ENCODE results near the gene ART4. TPM values are rescaled to one million over a fixed set of nuclear protein-coding genes. Genes with fewer than 3 reads are reported as not detected.

ART4 gene
- not detected in 2 replicates for total RNA-seq

- no peaks in the 10 kb centered on the region for H3K9me3 Mint-ChIP-seq
- H3K4me3 Mint-ChIP-seq: no peak within 1 kb of the TSS
- TF ChIP-seq CTCF (IDR thresholded peaks at IDR 0.05): no peak
- ATAC-seq (ENCODE audit: low read depth) (no peak), DNase-seq (no peak)
- ChIA-PET CTCF (interaction anchor here (1.0 to 7.0 kb wide), 2 partner anchors 152 to 426 kb away, joined by 3 to 139 read pairs; no protein-coding TSS in a partner anchor), POLR2A (interaction anchor here (1.6 kb wide), 1 partner anchor 152 kb away, joined by 3 read pairs; no protein-coding TSS in a partner anchor)
- no peaks in the 10 kb centered on the region for H3K36me3 Mint-ChIP-seq (ENCODE audit: low read depth)
- intact Hi-C loops (cut with micrococcal nuclease): loop anchor here (10.0 kb wide), 1 partner anchor 681 kb away; no protein-coding TSS in a partner anchor
- peaks cover 14% of the 10 kb centered on the region for H3K4me1 Mint-ChIP-seq
- H3K27me3 Mint-ChIP-seq: no peaks in the 10 kb centered on the region
- no peak within 1 kb of the TSS for H3K27ac Mint-ChIP-seq
Measured at GRCh38 chr12:14843425-14843887, at the start of gene ART4. Gene ART4 (minus strand): TSS chr12:14843526. CDS start chr12:14843113, 413 bp downstream.

GRCh38 chr12:14892726-14893505 lies 49.6 kb upstream of the ART4 start:
- intact Hi-C loops (cut with micrococcal nuclease): loop anchor here (2.0 kb wide), 1 partner anchor 48 kb away; no protein-coding TSS in a partner anchor
- ChIA-PET POLR2A (interaction anchor here (1.9 kb wide), 1 partner anchor 8 kb away, joined by 5 read pairs; no protein-coding TSS in a partner anchor), CTCF (interaction anchor here (0.8 to 1.3 kb wide), 3 partner anchors 102 to 138 kb away, joined by 3 to 7 read pairs (median 3); no protein-coding TSS in a partner anchor)
- no peaks in the 10 kb centered on the region for H3K9me3 Mint-ChIP-seq
- H3K36me3 Mint-ChIP-seq (ENCODE audit: low read depth): no peaks in the 10 kb centered on the region
- no peak overlapping the region for H3K4me3 Mint-ChIP-seq
- no peak overlapping the region for H3K27ac Mint-ChIP-seq
- no peak for ATAC-seq (ENCODE audit: low read depth)
- no peak for TF ChIP-seq CTCF (IDR thresholded peaks at IDR 0.05)
- peaks cover 6% of the 10 kb centered on the region for H3K27me3 Mint-ChIP-seq
- H3K4me1 Mint-ChIP-seq: no peaks in the 10 kb centered on the region
- no peak for DNase-seq

- CTCF ChIA-PET: no interaction called here
- TF ChIP-seq CTCF (IDR thresholded peaks at IDR 0.05): no peak
- ATAC-seq (ENCODE audit: low read depth) (no peak), DNase-seq (no peak)
- Mint-ChIP-seq H3K36me3 (ENCODE audit: low read depth) (no peaks in the 10 kb centered on the region), H3K4me1 (peaks cover 12% of the 10 kb centered on the region), H3K27me3 (peaks cover 21% of the 10 kb centered on the region), H3K4me3 (no peak overlapping the region), H3K9me3 (no peaks in the 10 kb centered on the region), H3K27ac (no peak overlapping the region)
- POLR2A ChIA-PET: no interaction called here
- intact Hi-C loops (cut with micrococcal nuclease): no loop called here
Measured at GRCh38 chr12:14890701-14891100, 47.4 kb upstream of the ART4 start.

- no peak for TF ChIP-seq CTCF (IDR thresholded peaks at IDR 0.05)
- Mint-ChIP-seq H3K36me3 (ENCODE audit: low read depth) (no peaks in the 10 kb centered on the region), H3K9me3 (no peaks in the 10 kb centered on the region), H3K27ac (no peak overlapping the region), H3K4me3 (no peak overlapping the region), H3K27me3 (peaks cover 25% of the 10 kb centered on the region), H3K4me1 (peaks cover 40% of the 10 kb centered on the region)
- POLR2A ChIA-PET: no interaction called here
- CTCF ChIA-PET: no interaction called here
- intact Hi-C loops (cut with micrococcal nuclease): no loop called here
- DNase-seq: no peak
- ATAC-seq (ENCODE audit: low read depth): no peak
Measured at GRCh38 chr12:14886271-14886670, 42.9 kb upstream of the ART4 start.

- ChIA-PET POLR2A (no interaction called here), CTCF (no interaction called here)
- Mint-ChIP-seq H3K27me3 (peaks cover 25% of the 10 kb centered on the region), H3K4me3 (peak within 1 kb of the TSS; percentile 66), H3K9me3 (no peaks in the 10 kb centered on the region), H3K4me1 (peaks cover 43% of the 10 kb centered on the region), H3K36me3 (ENCODE audit: low read depth) (no peaks in the 10 kb centered on the region), H3K27ac (peak within 1 kb of the TSS; percentile 76)
- no peak for TF ChIP-seq CTCF (IDR thresholded peaks at IDR 0.05)
- DNase-seq (no peak), ATAC-seq (ENCODE audit: low read depth) (no peak)
- intact Hi-C loops (cut with micrococcal nuclease): loop anchor here (2.0 kb wide), 4 partner anchors 27 to 115 kb away; a partner anchor contains a TSS
Measured at GRCh38 chr12:14885718-14886221, 42.4 kb upstream of the ART4 start, which contains the start of gene MGP. Gene MGP (minus strand): TSS chr12:14885854. CDS start chr12:14885791, 63 bp downstream.
